COR-L47 (cell line): ENCODE measurements around the gene DTHD1.

Source experiments
- DNase-seq: peaks from one replicate; lab custom pipeline; 2025; lab: John Stamatoyannopoulos, UW

The DTHD1 gene

GRCh38 chr4:36316607-36317006 lies 35.2 kb downstream of the DTHD1 start:
- no peak for DNase-seq

GRCh38 chr4:36317721-36318120 lies 36.3 kb downstream of the DTHD1 start:
- no peak for DNase-seq

GRCh38 chr4:36320117-36320896 lies 38.9 kb downstream of the DTHD1 start:
- DNase-seq: no peak

GRCh38 chr4:36321176-36321575 lies 39.8 kb downstream of the DTHD1 start:
- no peak for DNase-seq

- DNase-seq: no peak
Observed at GRCh38 chr4:36322921-36323354, 41.5 kb downstream of the DTHD1 start.

- no peak for DNase-seq
Observed at GRCh38 chr4:36323816-36324419, 42.5 kb downstream of the DTHD1 start.

- DNase-seq: no peak
Observed at GRCh38 chr4:36324808-36325207, 43.4 kb downstream of the DTHD1 start.

GRCh38 chr4:36325499-36325898 lies 44.1 kb downstream of the DTHD1 start:
- no peak for DNase-seq

- no peak for DNase-seq
Observed at GRCh38 chr4:36325926-36326325, 44.5 kb downstream of the DTHD1 start.

- DNase-seq: no peak
Observed at GRCh38 chr4:36326476-36327029, 45.1 kb downstream of the DTHD1 start.

GRCh38 chr4:36327400-36327799 lies 46.0 kb downstream of the DTHD1 start:
- no peak for DNase-seq

GRCh38 chr4:36328130-36328529 lies 46.7 kb downstream of the DTHD1 start:
- no peak for DNase-seq

GRCh38 chr4:36329228-36329627 lies 47.8 kb downstream of the DTHD1 start:
- DNase-seq: no peak

GRCh38 chr4:36330796-36331195 lies 49.4 kb downstream of the DTHD1 start:
- DNase-seq: no peak

- no peak for DNase-seq
Observed at GRCh38 chr4:36332023-36332781, 50.8 kb downstream of the DTHD1 start.

GRCh38 chr4:36332782-36333131 lies 51.3 kb downstream of the DTHD1 start:
- no peak for DNase-seq

- DNase-seq: no peak
Observed at GRCh38 chr4:36333303-36333877, 52.0 kb downstream of the DTHD1 start.

- DNase-seq: no peak
Observed at GRCh38 chr4:36337665-36338185, 56.3 kb downstream of the DTHD1 start.

GRCh38 chr4:36338973-36339372 lies 57.6 kb downstream of the DTHD1 start:
- no peak for DNase-seq

- no peak for DNase-seq
Observed at GRCh38 chr4:36341936-36342335, 60.5 kb downstream of the DTHD1 start.

- DNase-seq: no peak
Observed at GRCh38 chr4:36343501-36344175, 62.2 kb downstream of the DTHD1 start.
